Activated B cell treated with CpG ODN at 0.5 μM for 24 hours (primary cell): ENCODE results near the gene TRIP13. TPM values are rescaled to one million over a fixed set of nuclear protein-coding genes. Genes with fewer than 3 reads are reported as not detected.
A peak's percentile ranks its signal among the peaks of the same experiment; 100 is the strongest.

Experiments
- ATAC-seq: fragments of 200-7000 bp; cut with Tn5 transposase; one replicate; pipeline ENCODE4 v1.10.0; 2021; ENCODE audit warnings: low read depth, mild to moderate bottlenecking, moderate library complexity
- CTCF ChIA-PET: fragments of 350-600 bp; sonication (Branson Sonifier 250); formaldehyde crosslinking; loops from one replicate; lab custom pipeline; 2021; ENCODE audit warnings: antibody characterized with exemption; lab: Charles Lee
- POLR2A ChIA-PET: fragments of 350-600 bp; sonication (Branson Sonifier 250); formaldehyde crosslinking; loops from one replicate; lab custom pipeline; 2021; ENCODE audit warnings: antibody characterized with exemption; lab: Charles Lee
- DNase-seq: peaks from one replicate; pipeline ENCODE4 v3.0.0; 2022
- H3K27ac Mint-ChIP-seq: one replicate; pipeline ENCODE4 v1.8.0; 2020; ENCODE audit warnings: mixed read lengths
- H3K27me3 Mint-ChIP-seq: one replicate; pipeline ENCODE4 v1.8.0; 2021; ENCODE audit warnings: mixed read lengths
- H3K36me3 Mint-ChIP-seq: one replicate; pipeline ENCODE4 v1.8.0; 2021; ENCODE audit warnings: low read depth, mixed read lengths
- H3K4me1 Mint-ChIP-seq: one replicate; pipeline ENCODE4 v1.8.0; 2021; ENCODE audit warnings: mixed read lengths
- H3K4me3 Mint-ChIP-seq: one replicate; pipeline ENCODE4 v1.8.0; 2020; ENCODE audit warnings: mild to moderate bottlenecking, mixed read lengths
- H3K9me3 Mint-ChIP-seq: one replicate; pipeline ENCODE4 v1.8.0; 2020; ENCODE audit warnings: mixed read lengths
- intact Hi-C: fragments of 100-400 bp; cut with micrococcal nuclease; formaldehyde crosslinking; loops from one replicate; pipeline ENCODE4 v1.15.1; 2024
- total RNA-seq: library from RNA; stranded (reverse); gene quantifications from 2 replicates; pipeline ENCODE4 v1.2.3, GENCODE V29; 2022
- TF ChIP-seq, protein P1 (sequence below): fragments of 200-600 bp; IDR thresholded peaks from one replicate; pipeline ENCODE4 v1.8.0; 2022; ENCODE audit warnings: antibody characterized with exemption, mild to moderate bottlenecking

TRIP13 gene
- total RNA-seq, 1 donor from 2014 or later = 4.1 TPM

DNA sequence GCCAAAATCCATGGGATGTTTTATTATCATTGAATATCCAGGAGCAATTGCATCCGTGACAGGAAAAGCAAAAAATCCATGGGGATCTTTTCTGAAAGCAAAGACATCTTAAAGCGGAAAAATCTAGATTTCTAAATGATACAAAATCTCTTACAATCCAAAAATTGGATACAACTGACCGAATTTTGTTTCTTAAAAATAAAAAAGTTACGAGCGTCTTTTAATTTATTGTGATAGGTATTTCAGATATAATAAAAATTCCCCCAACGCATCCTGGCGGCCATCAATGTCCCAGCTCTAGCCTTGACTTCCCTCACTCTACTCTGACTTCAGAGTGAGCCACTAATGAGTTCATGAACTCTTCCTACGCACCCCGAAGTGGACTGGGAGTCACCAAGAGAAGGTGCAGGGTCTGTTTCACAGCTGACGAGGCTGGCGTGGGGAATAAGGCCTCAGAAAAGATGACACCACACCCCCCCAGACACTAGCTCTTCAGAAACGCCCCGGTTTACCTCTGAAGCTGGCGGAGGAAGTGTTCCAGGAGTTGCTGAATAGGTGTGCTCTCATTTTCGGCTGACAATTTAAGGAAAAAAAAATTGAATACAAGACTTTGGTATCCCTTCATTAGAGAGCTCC, 3.5 kb upstream of the TRIP13 start:
- H3K4me3 Mint-ChIP-seq = no peak overlapping the region
- ChIA-PET POLR2A (no interaction called here), CTCF (no interaction called here)
- intact Hi-C loops = no loop called here
- H3K36me3 Mint-ChIP-seq = peaks cover 70% of the 10 kb centered on the region
- peaks cover 15% of the 10 kb centered on the region for H3K4me1 Mint-ChIP-seq
- DNase-seq (no peak), ATAC-seq (no peak)
- no peaks in the 10 kb centered on the region for H3K27me3 Mint-ChIP-seq
- no peak overlapping the region for H3K27ac Mint-ChIP-seq
- TF ChIP-seq, protein P1, sequence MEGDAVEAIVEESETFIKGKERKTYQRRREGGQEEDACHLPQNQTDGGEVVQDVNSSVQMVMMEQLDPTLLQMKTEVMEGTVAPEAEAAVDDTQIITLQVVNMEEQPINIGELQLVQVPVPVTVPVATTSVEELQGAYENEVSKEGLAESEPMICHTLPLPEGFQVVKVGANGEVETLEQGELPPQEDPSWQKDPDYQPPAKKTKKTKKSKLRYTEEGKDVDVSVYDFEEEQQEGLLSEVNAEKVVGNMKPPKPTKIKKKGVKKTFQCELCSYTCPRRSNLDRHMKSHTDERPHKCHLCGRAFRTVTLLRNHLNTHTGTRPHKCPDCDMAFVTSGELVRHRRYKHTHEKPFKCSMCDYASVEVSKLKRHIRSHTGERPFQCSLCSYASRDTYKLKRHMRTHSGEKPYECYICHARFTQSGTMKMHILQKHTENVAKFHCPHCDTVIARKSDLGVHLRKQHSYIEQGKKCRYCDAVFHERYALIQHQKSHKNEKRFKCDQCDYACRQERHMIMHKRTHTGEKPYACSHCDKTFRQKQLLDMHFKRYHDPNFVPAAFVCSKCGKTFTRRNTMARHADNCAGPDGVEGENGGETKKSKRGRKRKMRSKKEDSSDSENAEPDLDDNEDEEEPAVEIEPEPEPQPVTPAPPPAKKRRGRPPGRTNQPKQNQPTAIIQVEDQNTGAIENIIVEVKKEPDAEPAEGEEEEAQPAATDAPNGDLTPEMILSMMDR = no peak
- no peaks in the 10 kb centered on the region for H3K9me3 Mint-ChIP-seq

- H3K36me3 Mint-ChIP-seq = peaks cover 51% of the 10 kb centered on the region
- H3K9me3 Mint-ChIP-seq = no peaks in the 10 kb centered on the region
- H3K27me3 Mint-ChIP-seq = no peaks in the 10 kb centered on the region
- H3K4me3 Mint-ChIP-seq = peak overlapping the region; percentile 88
- ATAC-seq (no peak), DNase-seq (no peak)
- CTCF ChIA-PET = interaction anchor here (1.7 to 2.5 kb wide), 2 partner anchors 12 to 445 kb away, joined by 4 to 8 read pairs; no protein-coding TSS in a partner anchor
- peaks cover 15% of the 10 kb centered on the region for H3K4me1 Mint-ChIP-seq
- no peak overlapping the region for H3K27ac Mint-ChIP-seq
- intact Hi-C loops = loop anchor here (5.0 kb wide), 1 partner anchor 109 kb away; the partner anchor contains the start of gene ZDHHC11B
- TF ChIP-seq, protein P1 = no peak
- POLR2A ChIA-PET = no interaction called here
These were observed 1.4 kb upstream of the TRIP13 start for GRCh38 chr5:891117-891836.

- Mint-ChIP-seq H3K4me1 (peaks cover 15% of the 10 kb centered on the region), H3K27me3 (no peaks in the 10 kb centered on the region), H3K27ac (peak overlapping the region; percentile 76), H3K4me3 (peak overlapping the region; percentile 88), H3K36me3 (peaks cover 44% of the 10 kb centered on the region), H3K9me3 (no peaks in the 10 kb centered on the region)
- ATAC-seq = peak; percentile 8
- CTCF ChIA-PET = interaction anchor here (1.1 to 2.5 kb wide), 3 partner anchors 11 to 575 kb away, joined by 4 to 8 read pairs (median 4); no protein-coding TSS in a partner anchor
- POLR2A ChIA-PET = interaction anchor here (0.8 kb wide), 1 partner anchor 13 kb away, joined by 3 read pairs; no protein-coding TSS in a partner anchor
- peak; percentile 22 for DNase-seq
- intact Hi-C loops = loop anchor here (5.0 kb wide), 1 partner anchor 110 kb away; the partner anchor contains the start of gene ZDHHC11B
- TF ChIP-seq, protein P1 = no peak
These were observed 769 bp upstream of the TRIP13 start for GRCh38 chr5:891837-892393.

DNA sequence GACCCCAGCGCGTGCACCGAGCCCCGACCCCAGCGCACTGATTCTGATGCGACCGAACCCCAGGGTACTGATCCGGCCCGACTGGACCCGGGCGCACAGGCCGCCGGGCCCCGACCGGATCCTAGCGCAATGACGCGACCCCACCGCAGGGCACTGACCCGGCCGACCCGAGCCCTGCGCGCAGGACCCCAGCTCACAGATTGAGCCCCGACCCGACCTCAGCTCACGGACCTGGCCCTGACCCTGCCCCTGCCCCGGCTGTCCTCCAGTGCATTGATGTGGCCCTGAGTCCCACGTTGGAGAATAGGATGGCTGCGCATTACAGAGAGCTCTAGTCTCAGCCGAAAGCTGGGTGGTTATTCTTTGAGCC, 438 bp downstream of the TRIP13 start:
- peaks cover 32% of the 10 kb centered on the region for H3K36me3 Mint-ChIP-seq
- H3K27me3 Mint-ChIP-seq = no peaks in the 10 kb centered on the region
- CTCF ChIA-PET = interaction anchor here (0.8 to 2.5 kb wide), 5 partner anchors 8 to 576 kb away, joined by 3 to 8 read pairs (median 4); no protein-coding TSS in a partner anchor
- H3K4me3 Mint-ChIP-seq = peak overlapping the region; percentile 64
- ATAC-seq (no peak), DNase-seq (no peak)
- H3K27ac Mint-ChIP-seq = no peak overlapping the region
- TF ChIP-seq, protein P1 = no peak
- H3K9me3 Mint-ChIP-seq = no peaks in the 10 kb centered on the region
- peaks cover 15% of the 10 kb centered on the region for H3K4me1 Mint-ChIP-seq
- POLR2A ChIA-PET = interaction anchor here (0.7 kb wide), 2 partner anchors 596 to 760 kb away, joined by 3 to 6 read pairs; no protein-coding TSS in a partner anchor
- intact Hi-C loops = loop anchor here (5.0 kb wide), 1 partner anchor 111 kb away; the partner anchor contains the start of gene ZDHHC11B
